ENCODE results near the gene BHLHA15. TPM values are rescaled to one million over a fixed set of nuclear protein-coding genes. Genes with fewer than 3 reads are reported as not detected.

Gene BHLHA15
- 1.8 TPM in 1 of 2 replicates, not detected in the other for total RNA-seq

DNA sequence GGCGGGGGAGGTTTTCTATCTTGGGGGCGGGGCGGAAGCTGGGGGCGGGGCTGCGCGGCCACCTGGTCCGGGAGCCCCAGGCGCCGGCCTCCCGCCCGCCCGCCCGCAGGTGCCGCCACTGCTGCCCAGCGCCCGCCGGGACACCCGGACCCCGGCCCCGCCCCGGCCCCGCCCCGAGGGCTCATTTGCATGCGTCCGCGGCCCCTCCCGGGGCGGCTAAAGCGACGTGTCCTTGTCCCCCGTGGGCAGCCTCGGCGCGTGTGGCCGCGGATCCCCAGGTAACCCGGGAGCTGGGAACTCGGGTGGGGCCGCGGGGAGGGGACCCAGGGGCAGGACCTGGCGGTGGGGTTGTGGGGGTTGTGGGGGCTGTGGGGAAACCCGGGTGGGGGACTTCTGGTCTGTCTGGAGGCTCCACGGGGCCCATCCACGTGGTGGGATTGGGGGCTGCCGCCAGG is at the start of gene BHLHA15:
Gene BHLHA15 (plus strand): TSS at position 219 of the 455 bp plus-strand sequence. CDS start 871 bp downstream, outside the sequence.

DNA sequence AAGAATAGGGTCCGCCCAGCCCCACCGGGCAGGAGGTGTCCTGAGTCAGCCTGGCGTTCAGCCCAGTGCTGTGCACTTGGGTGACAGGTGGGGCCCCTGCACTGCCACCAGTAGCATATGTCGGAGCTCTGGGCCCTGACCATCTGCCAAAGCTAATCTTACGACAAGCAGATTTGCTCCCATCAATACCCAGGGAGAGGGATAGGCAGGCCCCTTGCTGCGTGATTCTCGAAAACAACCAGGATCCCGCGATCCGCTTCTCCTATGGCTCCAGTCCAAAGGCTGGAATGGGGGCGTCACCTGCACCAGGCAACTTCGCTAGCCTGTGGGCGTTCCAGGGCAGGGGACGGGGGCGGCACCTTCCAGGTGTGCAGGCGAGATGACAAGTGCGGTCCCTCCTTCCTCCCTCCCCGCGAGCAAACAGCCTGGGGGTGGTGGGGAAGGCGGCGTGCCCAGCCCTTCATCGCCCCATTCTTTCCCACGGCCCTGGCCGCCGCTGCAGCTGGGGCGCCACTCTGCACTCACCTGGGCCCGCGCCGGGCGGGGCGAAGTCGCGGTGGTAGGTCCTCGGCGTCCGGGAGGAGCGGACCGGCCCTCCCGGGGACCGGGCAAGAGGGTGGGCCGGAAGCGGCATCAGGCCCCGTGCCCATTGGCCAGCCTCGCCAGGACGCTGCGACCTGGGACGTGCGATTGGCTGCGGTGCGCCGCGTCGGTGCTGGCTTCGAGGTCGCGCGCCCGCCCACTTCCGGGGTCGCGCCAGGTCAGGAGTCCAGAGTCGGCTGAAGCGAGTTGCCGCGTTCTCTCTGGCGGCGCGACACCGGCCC is 40.6 kb downstream of the BHLHA15 start, which contains the start of gene TECPR1:
Gene TECPR1 (minus strand): TSS at position 632 of the 824 bp plus-strand sequence. CDS start 6,086 bp downstream, outside the sequence.

Other genes starting within 250 kb of the BHLHA15 start
- not detected in 2 replicates for gene OCM2, start 221.2 kb upstream of the BHLHA15 start, total RNA-seq
- gene LMTK2, start 104.6 kb upstream of the BHLHA15 start, total RNA-seq, result 6.7 and 8.3 TPM in 2 replicates
- gene TECPR1, start 40.8 kb downstream of the BHLHA15 start, total RNA-seq, result 17.5 and 19.9 TPM in 2 replicates
- gene BRI3, start 70.2 kb downstream of the BHLHA15 start, total RNA-seq, result 33.7 and 46.2 TPM in 2 replicates
- gene BAIAP2L1, start 189.7 kb downstream of the BHLHA15 start, total RNA-seq, result 1.3 and 1.8 TPM in 2 replicates